GM23248 (cell line): ENCODE data around the gene HHIPL1.

Experiments used
- EZH2 ChIP-seq: fragments of 200-600 bp; sonication (generic); IDR thresholded peaks from 2 replicates; pipeline ENCODE4 v1.6.1; 2018; ENCODE audit warnings: antibody characterized with exemption, mild to moderate bottlenecking; ENCODE audit not compliant: insufficient read depth, poor library complexity, severe bottlenecking
- EZH2phosphoT487 ChIP-seq: fragments of 200-600 bp; sonication (generic); IDR thresholded peaks from 2 replicates; pipeline ENCODE4 v1.6.1; 2018; ENCODE audit warnings: antibody characterized with exemption, moderate library complexity, mild to moderate bottlenecking, low read depth; ENCODE audit not compliant: insufficient read depth

- TF ChIP-seq EZH2 (no peak), EZH2phosphoT487 (no peak)
These were observed 36.9 kb downstream of the HHIPL1 start for GRCh38 chr14:99681832-99682148.
